ENCODE results near the gene GRIN3A. TPM values are rescaled to one million over a fixed set of nuclear protein-coding genes. Genes with fewer than 3 reads are reported as not detected.

The GRIN3A gene
- total RNA-seq, 2 donors from 2014 or later = not detected

DNA sequence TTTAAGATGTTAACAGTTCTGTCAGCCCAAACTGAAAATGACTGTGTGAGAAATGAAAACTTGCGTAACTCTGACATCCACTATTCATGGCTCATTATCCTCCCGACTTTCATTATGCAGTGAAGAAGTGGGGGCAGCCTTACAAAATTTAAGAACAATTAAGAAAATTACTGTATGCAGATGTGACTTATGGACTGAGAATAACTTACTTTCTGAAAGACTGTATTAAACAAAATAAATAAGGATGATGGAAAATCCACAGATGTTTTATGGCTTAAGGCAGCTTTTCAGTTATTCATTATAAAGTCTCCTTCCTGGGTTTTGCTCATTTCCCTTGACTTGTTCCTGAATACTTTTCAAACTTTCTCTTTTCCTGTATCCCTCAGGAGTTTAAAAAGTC, 55.2 kb downstream of the GRIN3A start:
- no peaks in the 10 kb centered on the region for H3K27me3 Mint-ChIP-seq (ENCODE audit: insufficient read depth)
- H3K27ac Mint-ChIP-seq = no peak overlapping the region
- no peaks in the 10 kb centered on the region for H3K9me3 Mint-ChIP-seq
- TF ChIP-seq, protein P1, sequence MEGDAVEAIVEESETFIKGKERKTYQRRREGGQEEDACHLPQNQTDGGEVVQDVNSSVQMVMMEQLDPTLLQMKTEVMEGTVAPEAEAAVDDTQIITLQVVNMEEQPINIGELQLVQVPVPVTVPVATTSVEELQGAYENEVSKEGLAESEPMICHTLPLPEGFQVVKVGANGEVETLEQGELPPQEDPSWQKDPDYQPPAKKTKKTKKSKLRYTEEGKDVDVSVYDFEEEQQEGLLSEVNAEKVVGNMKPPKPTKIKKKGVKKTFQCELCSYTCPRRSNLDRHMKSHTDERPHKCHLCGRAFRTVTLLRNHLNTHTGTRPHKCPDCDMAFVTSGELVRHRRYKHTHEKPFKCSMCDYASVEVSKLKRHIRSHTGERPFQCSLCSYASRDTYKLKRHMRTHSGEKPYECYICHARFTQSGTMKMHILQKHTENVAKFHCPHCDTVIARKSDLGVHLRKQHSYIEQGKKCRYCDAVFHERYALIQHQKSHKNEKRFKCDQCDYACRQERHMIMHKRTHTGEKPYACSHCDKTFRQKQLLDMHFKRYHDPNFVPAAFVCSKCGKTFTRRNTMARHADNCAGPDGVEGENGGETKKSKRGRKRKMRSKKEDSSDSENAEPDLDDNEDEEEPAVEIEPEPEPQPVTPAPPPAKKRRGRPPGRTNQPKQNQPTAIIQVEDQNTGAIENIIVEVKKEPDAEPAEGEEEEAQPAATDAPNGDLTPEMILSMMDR (conservative IDR thresholded peaks at IDR 0.05) = no peak
- no peak overlapping the region for H3K27ac ChIP-seq (ENCODE audit: low read depth, low read length)
- H3K36me3 ChIP-seq (ENCODE audit: control insufficient read depth, insufficient read depth, low read length) = no peaks in the 10 kb centered on the region
- H3K4me3 Mint-ChIP-seq = no peak overlapping the region
- no peaks in the 10 kb centered on the region for H3K36me3 Mint-ChIP-seq (ENCODE audit: low read depth)
- WGBS, 2 experiments (ENCODE audit: insufficient coverage in 1 of 2, insufficient read length in 1 of 2) = 77% methylated on average over 2 of the region's 2 CpGs; no CpG with 5 or more reads in 1 of the 2 experiments
- H3K9me3 ChIP-seq (ENCODE audit: control insufficient read depth, low read length) = peaks cover 5% of the 10 kb centered on the region
- H3K4me3 ChIP-seq (ENCODE audit: low read length) = no peak overlapping the region
- no peaks in the 10 kb centered on the region for H3K27me3 ChIP-seq (ENCODE audit: control insufficient read depth, insufficient read depth, low read length, poor library complexity, severe bottlenecking)
- H3K9ac ChIP-seq (ENCODE audit: extremely low read depth, low read length, poor library complexity, severe bottlenecking) = no peak overlapping the region
- no peak for DNase-seq
- H3K4me1 Mint-ChIP-seq = no peaks in the 10 kb centered on the region
- H3K4me1 ChIP-seq (ENCODE audit: control insufficient read depth, insufficient read depth, low read length) = no peaks in the 10 kb centered on the region

GRCh38 chr9:101677861-101678260, 60.6 kb downstream of the GRIN3A start:
- no peaks in the 10 kb centered on the region for H3K36me3 Mint-ChIP-seq (ENCODE audit: low read depth)
- Histone ChIP-seq H3K9me3 (ENCODE audit: control insufficient read depth, low read length) (peaks cover 6% of the 10 kb centered on the region), H3K4me3 (ENCODE audit: low read length) (no peak overlapping the region), H3K36me3 (ENCODE audit: control insufficient read depth, insufficient read depth, low read length) (no peaks in the 10 kb centered on the region), H3K27ac (ENCODE audit: low read depth, low read length) (no peak overlapping the region), H3K9ac (ENCODE audit: extremely low read depth, low read length, poor library complexity, severe bottlenecking) (no peak overlapping the region), H3K27me3 (ENCODE audit: control insufficient read depth, insufficient read depth, low read length, poor library complexity, severe bottlenecking) (no peaks in the 10 kb centered on the region), H3K4me1 (ENCODE audit: control insufficient read depth, insufficient read depth, low read length) (no peaks in the 10 kb centered on the region)
- TF ChIP-seq, protein P1 (conservative IDR thresholded peaks at IDR 0.05) = no peak
- H3K4me1 Mint-ChIP-seq = no peaks in the 10 kb centered on the region
- no peak overlapping the region for H3K27ac Mint-ChIP-seq
- no peaks in the 10 kb centered on the region for H3K27me3 Mint-ChIP-seq (ENCODE audit: insufficient read depth)
- DNase-seq = no peak
- no peak overlapping the region for H3K4me3 Mint-ChIP-seq
- H3K9me3 Mint-ChIP-seq = no peaks in the 10 kb centered on the region

DNA sequence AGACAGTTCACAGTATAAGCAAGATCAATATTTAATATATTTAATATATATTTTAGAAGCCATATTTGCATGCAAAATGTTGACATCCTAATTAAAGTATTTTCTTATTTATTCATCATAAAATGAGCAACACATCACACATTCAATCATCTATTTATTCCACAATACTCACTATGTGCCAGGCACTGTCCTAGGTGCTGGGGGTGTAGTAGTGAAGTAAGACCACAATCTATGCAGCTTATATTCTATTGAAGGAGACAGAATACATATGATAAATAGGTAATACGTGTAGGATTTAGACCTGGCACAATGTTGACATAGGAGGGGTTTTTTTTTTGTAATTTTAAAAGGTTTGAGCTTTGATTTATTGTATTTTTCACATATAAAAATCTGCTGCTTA, 63.1 kb downstream of the GRIN3A start:
- Histone ChIP-seq H3K4me1 (ENCODE audit: control insufficient read depth, insufficient read depth, low read length) (no peaks in the 10 kb centered on the region), H3K9me3 (ENCODE audit: control insufficient read depth, low read length) (peaks cover 6% of the 10 kb centered on the region), H3K36me3 (ENCODE audit: control insufficient read depth, insufficient read depth, low read length) (no peaks in the 10 kb centered on the region), H3K4me3 (ENCODE audit: low read length) (no peak overlapping the region), H3K27me3 (ENCODE audit: control insufficient read depth, insufficient read depth, low read length, poor library complexity, severe bottlenecking) (no peaks in the 10 kb centered on the region), H3K27ac (ENCODE audit: low read depth, low read length) (no peak overlapping the region), H3K9ac (ENCODE audit: extremely low read depth, low read length, poor library complexity, severe bottlenecking) (no peak overlapping the region)
- WGBS, 2 experiments (ENCODE audit: insufficient coverage in 1 of 2, insufficient read length in 1 of 2) = 50% methylated on average over 1 of the region's 1 CpG; no CpG with 5 or more reads in 1 of the 2 experiments
- TF ChIP-seq, protein P1 (conservative IDR thresholded peaks at IDR 0.05) = no peak
- H3K27me3 Mint-ChIP-seq (ENCODE audit: insufficient read depth) = no peaks in the 10 kb centered on the region
- no peaks in the 10 kb centered on the region for H3K36me3 Mint-ChIP-seq (ENCODE audit: low read depth)
- no peaks in the 10 kb centered on the region for H3K9me3 Mint-ChIP-seq
- H3K4me1 Mint-ChIP-seq = no peaks in the 10 kb centered on the region
- no peak for DNase-seq
- H3K27ac Mint-ChIP-seq = no peak overlapping the region
- no peak overlapping the region for H3K4me3 Mint-ChIP-seq
